Mammary epithelial cell (primary cell): ENCODE measurements around the gene KRTAP2-2.
"Not testable (repeated sequence)": the region's sequence is repeated elsewhere in the genome, so short reads cannot be mapped to it uniquely, and the experiment has no call there.

Experiments
- CTCF ChIP-seq, 2 donors: IDR thresholded peaks in 1 of 2; conservative IDR thresholded peaks in 1 of 2; 2 replicates each; pipeline ENCODE4 v1.5.1; 2011 to 2012; ENCODE audit warnings: inconsistent platforms in 2 of 2, low read length in 2 of 2, mild to moderate bottlenecking in 2 of 2, control low read depth in 1 of 2, low read depth in 1 of 2; ENCODE audit not compliant: insufficient read depth in 1 of 2; ENCODE audit errors: extremely low read depth in 1 of 2
- EZH2 ChIP-seq: IDR thresholded peaks from 2 replicates; pipeline ENCODE4 v1.6.1; 2012; ENCODE audit warnings: low read length, inconsistent platforms, borderline replicate concordance

DNA sequence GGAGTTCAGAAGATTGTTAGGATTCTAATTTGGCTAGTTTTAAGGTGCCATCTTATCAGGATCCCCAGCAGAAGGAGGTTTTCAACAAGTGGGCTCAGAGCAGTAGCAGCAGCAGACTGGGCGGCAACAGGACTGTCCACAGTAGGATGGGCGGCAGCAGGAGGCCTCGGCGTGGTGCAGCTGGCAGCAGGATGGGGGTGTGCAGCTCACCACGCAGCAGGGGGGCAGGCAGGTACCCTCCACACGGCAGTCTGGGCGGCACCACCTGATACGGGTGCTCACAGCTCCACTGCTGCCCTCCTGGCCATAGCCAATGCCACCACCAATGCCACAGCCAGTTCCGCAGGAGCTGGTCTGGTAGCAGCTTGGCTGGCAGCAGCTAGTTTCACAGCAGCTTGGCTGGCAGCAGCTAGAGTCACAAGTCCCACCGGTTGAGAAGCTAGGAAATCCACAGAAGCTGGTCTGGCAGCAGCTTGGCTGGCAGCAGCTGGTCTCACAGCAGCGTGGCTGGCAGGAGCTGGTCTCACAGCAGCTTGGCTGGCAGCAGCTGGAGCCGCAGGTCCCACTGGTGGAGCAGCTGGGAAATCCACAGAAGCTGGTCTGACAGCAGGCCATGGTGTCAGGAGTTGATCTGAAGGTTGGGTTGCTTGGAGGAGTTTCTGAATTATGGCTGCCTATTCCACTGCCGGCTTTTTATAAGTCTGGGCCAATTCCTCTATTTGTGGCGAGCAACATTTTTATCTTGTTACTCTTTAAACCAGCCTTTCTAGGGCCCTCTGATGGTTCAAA lies 14.1 kb downstream of the KRTAP2-2 start, which contains the start of gene KRTAP1-1:
- TF ChIP-seq CTCF (conservative IDR thresholded peaks at IDR 0.05 in 1 of 2, IDR thresholded peaks at IDR 0.05 in 1 of 2; ENCODE audit: extremely low read depth in 1 of 2, insufficient read depth in 1 of 2, low read depth in 1 of 2, low read length in 2 of 2); EZH2: not testable (repeated sequence)
